22Rv1 (cell line): Measurements from ENCODE around the gene PGK1.

Source experiments
- H3K27ac ChIP-seq: fragments of 450-650 bp; 2 replicates; pipeline ENCODE4 v1.5.1; 2017
- CTCF ChIP-seq: fragments of 450-650 bp; IDR thresholded peaks from 2 replicates; pipeline ENCODE4 v1.5.1; 2017; ENCODE audit warnings: mild to moderate bottlenecking
- ZFX ChIP-seq: fragments of 450-650 bp; IDR thresholded peaks from 2 replicates; pipeline ENCODE4 v1.6.1; 2017; ENCODE audit warnings: antibody characterized with exemption, borderline replicate concordance

The PGK1 gene

DNA sequence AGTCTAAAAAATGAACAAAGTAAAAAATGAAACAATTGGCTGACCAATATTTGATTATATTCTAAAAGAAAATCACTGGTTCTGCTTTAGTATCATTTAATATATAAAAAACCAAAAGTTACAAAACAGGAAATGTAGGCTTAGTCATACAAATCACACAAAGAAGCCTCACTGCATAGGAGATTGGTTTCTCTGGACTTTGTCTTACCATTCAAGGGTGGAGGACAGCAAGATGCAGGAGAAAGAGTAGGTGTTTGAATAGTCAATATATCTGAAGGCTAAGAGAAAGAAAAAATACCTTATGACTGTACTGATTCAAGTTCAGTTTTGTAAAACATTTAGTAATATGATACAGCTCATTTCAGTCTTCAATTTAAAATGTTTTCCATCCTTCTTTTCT, 64.0 kb downstream of the PGK1 start:
- no peak overlapping the region for H3K27ac ChIP-seq
- TF ChIP-seq CTCF: no peak
- no peak for TF ChIP-seq ZFX
